Activated B cell treated with CpG ODN at 0.5 μM for 24 hours (primary cell): ENCODE measurements around the gene SNRNP35. TPM values are rescaled to one million over a fixed set of nuclear protein-coding genes. Genes with fewer than 3 reads are reported as not detected.

Experiments used
- ATAC-seq: fragments of 200-7000 bp; cut with Tn5 transposase; one replicate; pipeline ENCODE4 v1.10.0; 2021; ENCODE audit warnings: low read depth, mild to moderate bottlenecking, moderate library complexity
- CTCF ChIA-PET: fragments of 350-600 bp; sonication (Branson Sonifier 250); formaldehyde crosslinking; loops from one replicate; lab custom pipeline; 2021; ENCODE audit warnings: antibody characterized with exemption; lab: Charles Lee
- POLR2A ChIA-PET: fragments of 350-600 bp; sonication (Branson Sonifier 250); formaldehyde crosslinking; loops from one replicate; lab custom pipeline; 2021; ENCODE audit warnings: antibody characterized with exemption; lab: Charles Lee
- DNase-seq: peaks from one replicate; pipeline ENCODE4 v3.0.0; 2022
- H3K27ac Mint-ChIP-seq: one replicate; pipeline ENCODE4 v1.8.0; 2020; ENCODE audit warnings: mixed read lengths
- H3K27me3 Mint-ChIP-seq: one replicate; pipeline ENCODE4 v1.8.0; 2021; ENCODE audit warnings: mixed read lengths
- H3K36me3 Mint-ChIP-seq: one replicate; pipeline ENCODE4 v1.8.0; 2021; ENCODE audit warnings: low read depth, mixed read lengths
- H3K4me1 Mint-ChIP-seq: one replicate; pipeline ENCODE4 v1.8.0; 2021; ENCODE audit warnings: mixed read lengths
- H3K4me3 Mint-ChIP-seq: one replicate; pipeline ENCODE4 v1.8.0; 2020; ENCODE audit warnings: mild to moderate bottlenecking, mixed read lengths
- H3K9me3 Mint-ChIP-seq: one replicate; pipeline ENCODE4 v1.8.0; 2020; ENCODE audit warnings: mixed read lengths
- intact Hi-C: fragments of 100-400 bp; cut with micrococcal nuclease; formaldehyde crosslinking; loops from one replicate; pipeline ENCODE4 v1.15.1; 2024
- total RNA-seq: library from RNA; stranded (reverse); gene quantifications from 2 replicates; pipeline ENCODE4 v1.2.3, GENCODE V29; 2022
- TF ChIP-seq, protein P1 (sequence below): fragments of 200-600 bp; IDR thresholded peaks from one replicate; pipeline ENCODE4 v1.8.0; 2022; ENCODE audit warnings: antibody characterized with exemption, mild to moderate bottlenecking

The SNRNP35 gene
- total RNA-seq, 1 donor from 2014 or later: 51.5 TPM

GRCh38 chr12:123468786-123469185, 10.8 kb downstream of the SNRNP35 start:
- Mint-ChIP-seq H3K9me3 (no peaks in the 10 kb centered on the region), H3K4me3 (no peak overlapping the region), H3K4me1 (peaks cover 6% of the 10 kb centered on the region), H3K36me3 (peaks cover 52% of the 10 kb centered on the region), H3K27ac (peak overlapping the region; percentile 42), H3K27me3 (no peaks in the 10 kb centered on the region)
- intact Hi-C loops: loop anchor here (1.0 to 2.0 kb wide), 2 partner anchors 42 to 103 kb away; no protein-coding TSS in a partner anchor
- POLR2A ChIA-PET: interaction anchor here (1.0 to 1.4 kb wide), 7 partner anchors 9 to 236 kb away, joined by 3 to 11 read pairs (median 6); partner anchors contain the start of genes MPHOSPH9, MTRFR, RILPL2 and SNRNP35
- TF ChIP-seq, protein P1, sequence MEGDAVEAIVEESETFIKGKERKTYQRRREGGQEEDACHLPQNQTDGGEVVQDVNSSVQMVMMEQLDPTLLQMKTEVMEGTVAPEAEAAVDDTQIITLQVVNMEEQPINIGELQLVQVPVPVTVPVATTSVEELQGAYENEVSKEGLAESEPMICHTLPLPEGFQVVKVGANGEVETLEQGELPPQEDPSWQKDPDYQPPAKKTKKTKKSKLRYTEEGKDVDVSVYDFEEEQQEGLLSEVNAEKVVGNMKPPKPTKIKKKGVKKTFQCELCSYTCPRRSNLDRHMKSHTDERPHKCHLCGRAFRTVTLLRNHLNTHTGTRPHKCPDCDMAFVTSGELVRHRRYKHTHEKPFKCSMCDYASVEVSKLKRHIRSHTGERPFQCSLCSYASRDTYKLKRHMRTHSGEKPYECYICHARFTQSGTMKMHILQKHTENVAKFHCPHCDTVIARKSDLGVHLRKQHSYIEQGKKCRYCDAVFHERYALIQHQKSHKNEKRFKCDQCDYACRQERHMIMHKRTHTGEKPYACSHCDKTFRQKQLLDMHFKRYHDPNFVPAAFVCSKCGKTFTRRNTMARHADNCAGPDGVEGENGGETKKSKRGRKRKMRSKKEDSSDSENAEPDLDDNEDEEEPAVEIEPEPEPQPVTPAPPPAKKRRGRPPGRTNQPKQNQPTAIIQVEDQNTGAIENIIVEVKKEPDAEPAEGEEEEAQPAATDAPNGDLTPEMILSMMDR: no peak
- DNase-seq (no peak), ATAC-seq (peak; percentile 95)
- CTCF ChIA-PET: interaction anchor here (0.5 to 2.4 kb wide), 8 partner anchors 9 to 231 kb away, joined by 3 to 9 read pairs (median 3); partner anchors contain the start of gene SBNO1

DNA sequence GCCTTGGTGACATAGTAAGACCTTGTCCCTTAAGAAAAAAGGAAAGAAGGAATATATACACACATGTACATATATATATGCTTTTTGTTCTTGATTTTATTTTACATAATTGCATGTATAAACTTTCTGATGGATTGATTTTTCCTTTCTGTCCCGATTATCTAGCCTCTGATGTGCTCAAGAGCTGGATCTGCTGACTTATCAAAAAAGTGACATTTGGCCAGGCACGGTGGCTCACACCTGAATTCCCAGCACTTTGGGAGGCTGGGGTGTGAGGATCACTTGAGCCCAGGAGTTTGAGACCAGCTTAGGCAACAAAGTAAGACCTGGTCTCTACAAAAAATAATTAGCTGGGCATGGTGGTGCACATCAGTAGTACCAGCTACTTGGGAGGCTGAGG, 12.0 kb downstream of the SNRNP35 start:
- CTCF ChIA-PET: interaction anchor here (0.5 to 2.4 kb wide), 2 partner anchors 11 to 89 kb away, joined by 4 to 9 read pairs; no protein-coding TSS in a partner anchor
- peaks cover 47% of the 10 kb centered on the region for H3K36me3 Mint-ChIP-seq
- no peak overlapping the region for H3K4me3 Mint-ChIP-seq
- no peaks in the 10 kb centered on the region for H3K9me3 Mint-ChIP-seq
- DNase-seq (no peak), ATAC-seq (no peak)
- TF ChIP-seq, protein P1: no peak
- POLR2A ChIA-PET: interaction anchor here (1.1 kb wide), 1 partner anchor 105 kb away, joined by 3 read pairs; no protein-coding TSS in a partner anchor
- intact Hi-C loops: loop anchor here (1.0 to 2.0 kb wide), 2 partner anchors 43 to 105 kb away; no protein-coding TSS in a partner anchor
- no peaks in the 10 kb centered on the region for H3K27me3 Mint-ChIP-seq
- H3K27ac Mint-ChIP-seq: no peak overlapping the region
- peaks cover 6% of the 10 kb centered on the region for H3K4me1 Mint-ChIP-seq

GRCh38 chr12:123471374-123472068, 13.6 kb downstream of the SNRNP35 start:
- no peaks in the 10 kb centered on the region for H3K9me3 Mint-ChIP-seq
- no peak overlapping the region for H3K4me3 Mint-ChIP-seq
- H3K36me3 Mint-ChIP-seq: peaks cover 37% of the 10 kb centered on the region
- ChIA-PET POLR2A (interaction anchor here (0.7 kb wide), 1 partner anchor 26 kb away, joined by 6 read pairs; no protein-coding TSS in a partner anchor), CTCF (no interaction called here)
- no peak for DNase-seq
- intact Hi-C loops: no loop called here
- no peaks in the 10 kb centered on the region for H3K27me3 Mint-ChIP-seq
- TF ChIP-seq, protein P1: no peak
- H3K27ac Mint-ChIP-seq: no peak overlapping the region
- no peak for ATAC-seq
- peaks cover 6% of the 10 kb centered on the region for H3K4me1 Mint-ChIP-seq

DNA sequence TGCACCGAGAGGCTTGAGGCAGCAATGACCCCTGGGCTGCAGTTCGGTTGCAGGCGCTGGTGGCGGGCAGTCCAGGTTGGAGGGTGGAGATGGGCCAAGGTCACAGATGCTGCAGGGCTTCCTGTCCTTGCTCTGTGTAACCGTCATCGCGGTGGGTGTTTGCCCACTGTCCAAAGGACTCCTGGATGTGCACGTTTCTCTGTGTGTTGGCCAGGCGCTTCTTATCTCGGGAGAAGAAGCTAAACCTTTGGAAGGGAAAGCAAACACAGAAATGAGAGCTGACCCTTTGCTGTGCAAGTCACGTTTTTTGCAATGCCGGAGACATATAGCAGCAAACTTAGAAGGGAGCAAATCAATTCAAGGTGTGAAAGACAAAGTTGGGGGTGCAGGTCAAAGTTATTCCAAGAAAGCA, 14.5 kb downstream of the SNRNP35 start:
- ATAC-seq (no peak), DNase-seq (no peak)
- H3K4me3 Mint-ChIP-seq: no peak overlapping the region
- ChIA-PET POLR2A (no interaction called here), CTCF (no interaction called here)
- intact Hi-C loops: no loop called here
- H3K9me3 Mint-ChIP-seq: no peaks in the 10 kb centered on the region
- H3K27me3 Mint-ChIP-seq: no peaks in the 10 kb centered on the region
- peaks cover 6% of the 10 kb centered on the region for H3K4me1 Mint-ChIP-seq
- H3K36me3 Mint-ChIP-seq: peaks cover 30% of the 10 kb centered on the region
- TF ChIP-seq, protein P1: no peak
- H3K27ac Mint-ChIP-seq: no peak overlapping the region
